SU-DHL-6 (cell line): ENCODE results near the gene BMP10.

Experiments
- H2AFZ ChIP-seq: fragments of 200-600 bp; sonication (generic); 2 replicates; pipeline ENCODE4 v1.6.1; 2014; ENCODE audit warnings: low read depth, mild to moderate bottlenecking, moderate library complexity, mixed read lengths, antibody characterized with exemption, low read length; ENCODE audit not compliant: severe bottlenecking
- H3F3A ChIP-seq: fragments of 200-600 bp; shearing (Covaris generic); 2 replicates; pipeline ENCODE4 v1.6.0; 2016; ENCODE audit warnings: antibody characterized with exemption, mild to moderate bottlenecking; ENCODE audit not compliant: insufficient read depth
- H3K27ac ChIP-seq: fragments of 200-600 bp; sonication (generic); 2 replicates; pipeline ENCODE4 v1.5.1; 2016; ENCODE audit warnings: low read depth, mild to moderate bottlenecking, low read length, moderate library complexity, mixed read lengths
- H3K27me3 ChIP-seq: fragments of 200-600 bp; sonication (generic), shearing (Covaris generic); 2 replicates; pipeline ENCODE4 v1.6.0; 2014; ENCODE audit warnings: mild to moderate bottlenecking, low read length
- H3K36me3 ChIP-seq: fragments of 200-600 bp; sonication (generic); 2 replicates; pipeline ENCODE4 v1.6.1; 2014; ENCODE audit warnings: mild to moderate bottlenecking, low read length, mixed read lengths
- H3K4me2 ChIP-seq: fragments of 300-600, 200-600 bp; shearing (Covaris generic), sonication (generic); 2 replicates; pipeline ENCODE4 v1.6.0; 2014; ENCODE audit warnings: low read length, low read depth, mild to moderate bottlenecking; ENCODE audit not compliant: poor library complexity, severe bottlenecking
- H3K4me3 ChIP-seq: fragments of 200-600 bp; sonication (generic); 2 replicates; pipeline ENCODE4 v1.5.1; 2014; ENCODE audit warnings: antibody characterized with exemption, low read length, mild to moderate bottlenecking, mixed read lengths; ENCODE audit not compliant: insufficient read depth, poor library complexity, severe bottlenecking
- H3K79me2 ChIP-seq: fragments of 200-600 bp; sonication (generic); 2 replicates; pipeline ENCODE4 v1.6.1; 2014; ENCODE audit warnings: mild to moderate bottlenecking, low read length, moderate library complexity; ENCODE audit not compliant: insufficient read depth
- H3K9ac ChIP-seq: fragments of 200-600 bp; sonication (generic); 2 replicates; pipeline ENCODE4 v1.7.0; 2014; ENCODE audit warnings: mild to moderate bottlenecking, low read length
- H3K9me2 ChIP-seq: fragments of 200-600 bp; sonication (generic); replicated peaks from 2 replicates; pipeline ENCODE4 v1.6.1; 2014; ENCODE audit warnings: low read length; ENCODE audit not compliant: insufficient read depth
- H3K9me3 ChIP-seq: fragments of 200-600 bp; sonication (generic); 2 replicates; pipeline ENCODE4 v1.6.1; 2014; ENCODE audit warnings: low read length, mixed read lengths; ENCODE audit not compliant: insufficient read depth
- H4K20me1 ChIP-seq: fragments of 200-600 bp; sonication (generic); 2 replicates; pipeline ENCODE4 v1.6.1; 2014; ENCODE audit warnings: low read depth, mild to moderate bottlenecking, antibody characterized with exemption, low read length, moderate library complexity, mixed read lengths
- CTCF ChIP-seq: fragments of 200-600 bp; sonication (generic); IDR thresholded peaks from one replicate; pipeline ENCODE4 v1.5.1; 2017; ENCODE audit warnings: antibody characterized with exemption, mild to moderate bottlenecking, low read length, moderate library complexity; ENCODE audit not compliant: insufficient read depth, poor library complexity, severe bottlenecking
- EZH2phosphoT487 ChIP-seq: fragments of 200-600 bp; sonication (generic), shearing (Covaris generic); conservative IDR thresholded peaks from 2 replicates; pipeline ENCODE4 v1.6.1; 2018; ENCODE audit warnings: mild to moderate bottlenecking, antibody characterized with exemption, low read length, moderate library complexity, mixed read lengths

Gene BMP10

GRCh38 chr2:68879296-68879695, 8.1 kb upstream of the BMP10 start:
- Histone ChIP-seq H4K20me1 (no peaks in the 10 kb centered on the region), H3K9me2 (no peaks in the 10 kb centered on the region), H3F3A (no peaks in the 10 kb centered on the region), H3K79me2 (no peaks in the 10 kb centered on the region), H3K27ac (no peak overlapping the region), H3K9ac (no peak overlapping the region), H3K4me2 (no peak overlapping the region), H3K27me3 (no peaks in the 10 kb centered on the region), H3K4me3 (no peak overlapping the region), H3K9me3 (no peaks in the 10 kb centered on the region), H2AFZ (no peak overlapping the region), H3K36me3 (no peaks in the 10 kb centered on the region)
- TF ChIP-seq EZH2phosphoT487 (no peak), CTCF (no peak)

- no peaks in the 10 kb centered on the region for H3K36me3 ChIP-seq
- no peak for TF ChIP-seq EZH2phosphoT487
- TF ChIP-seq CTCF: no peak
- H3K4me3 ChIP-seq: no peak overlapping the region
- no peak overlapping the region for H3K27ac ChIP-seq
- no peaks in the 10 kb centered on the region for H3K27me3 ChIP-seq
- H2AFZ ChIP-seq: no peak overlapping the region
- no peak overlapping the region for H3K9ac ChIP-seq
- no peaks in the 10 kb centered on the region for H3K79me2 ChIP-seq
- no peaks in the 10 kb centered on the region for H4K20me1 ChIP-seq
- H3K9me2 ChIP-seq: no peaks in the 10 kb centered on the region
- H3K4me2 ChIP-seq: no peak overlapping the region
- H3K9me3 ChIP-seq: no peaks in the 10 kb centered on the region
- no peaks in the 10 kb centered on the region for H3F3A ChIP-seq
Measured at GRCh38 chr2:68878753-68879152, 7.6 kb upstream of the BMP10 start.

GRCh38 chr2:68878071-68878711, 7.0 kb upstream of the BMP10 start:
- Histone ChIP-seq H3K9me2 (no peaks in the 10 kb centered on the region), H3K9me3 (no peaks in the 10 kb centered on the region), H3K9ac (no peak overlapping the region), H3K4me3 (no peak overlapping the region), H3K79me2 (no peaks in the 10 kb centered on the region), H3K27ac (no peak overlapping the region), H3K27me3 (no peaks in the 10 kb centered on the region), H2AFZ (no peak overlapping the region), H4K20me1 (no peaks in the 10 kb centered on the region), H3K36me3 (no peaks in the 10 kb centered on the region), H3K4me2 (no peak overlapping the region), H3F3A (no peaks in the 10 kb centered on the region)
- TF ChIP-seq CTCF (no peak), EZH2phosphoT487 (no peak)
